ENCODE results near the gene PCSK4. TPM values are rescaled to one million over a fixed set of nuclear protein-coding genes. Genes with fewer than 3 reads are reported as not detected.

Gene PCSK4
- total and polyA plus RNA-seq, 9 of the 15 experiments (the other 6 are each of a cell fraction or from before 2014, with no cell fraction given), result 0.01 to 9.1 (median 2.1) TPM; not detected in 1

DNA sequence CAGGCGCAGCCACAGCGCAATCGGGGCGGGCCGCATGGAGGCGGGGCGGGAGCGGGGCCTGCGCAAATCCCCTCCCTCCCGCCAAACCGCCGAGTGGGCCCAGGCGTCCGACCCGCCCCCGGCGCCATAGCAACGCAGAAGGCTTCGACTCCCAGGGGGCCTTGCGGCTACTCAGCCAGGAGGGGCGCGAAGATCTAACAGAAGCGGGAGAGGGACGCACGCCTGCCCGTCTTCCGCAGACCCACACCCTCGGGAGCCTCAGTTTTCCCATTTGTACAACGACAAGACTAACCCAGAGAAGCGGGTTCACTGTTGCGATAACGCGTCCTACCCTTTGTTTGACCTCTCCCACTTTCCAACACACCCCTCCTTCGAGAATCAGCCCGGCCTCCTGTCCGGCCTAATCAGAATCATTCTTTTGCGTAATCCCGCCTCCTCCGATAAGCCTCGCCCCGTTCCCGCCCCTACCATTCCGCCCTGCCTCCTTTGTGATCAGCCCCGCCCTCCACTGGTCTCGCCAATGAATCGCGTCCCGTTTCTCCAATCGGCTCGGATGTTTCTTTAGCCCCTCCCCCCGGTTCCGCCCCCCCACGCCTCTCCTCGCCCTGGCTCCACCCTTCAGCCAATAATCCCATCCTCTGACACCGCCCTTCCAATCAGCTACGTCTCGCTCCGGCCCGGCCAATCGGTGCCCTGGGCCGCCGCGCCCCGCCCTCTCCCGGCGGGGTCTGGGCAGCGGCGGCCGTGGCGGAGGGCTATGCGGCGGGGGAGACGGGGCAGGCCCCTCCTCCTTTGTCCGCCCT lies at the start of gene PCSK4 (continued):
- TF ChIP-seq RBBP5 (IDR thresholded peaks at IDR 0.05; ENCODE audit: borderline replicate concordance, insufficient read depth, low read length, poor library complexity, severe bottlenecking) (no peak), C11orf30 (IDR thresholded peaks at IDR 0.05; ENCODE audit: low read depth) (no peak), MCM3 (IDR thresholded peaks at IDR 0.05) (no peak), YY1 (IDR thresholded peaks at IDR 0.05; ENCODE audit: borderline replicate concordance in 1 of 3, control insufficient read depth in 1 of 3, extremely low read depth in 1 of 3, insufficient read depth in 3 of 3, insufficient read length in 1 of 3, insufficient replicate concordance in 2 of 3, low read depth in 1 of 3, low read length in 2 of 3) (peak in 2 of 3 experiments; percentile 30 to 43), ELF4 (CRISPR knock-in tag; IDR thresholded peaks at IDR 0.05) (peak; percentile 47; the same call in 1 of the 2 replicates), MNT (conservative IDR thresholded peaks at IDR 0.05) (peak; percentile 76 to 89), TBP (optimal IDR thresholded peaks at IDR 0.05; ENCODE audit: low read depth, low read length) (peak; percentile 30), ELF1 (tag; IDR thresholded peaks at IDR 0.05) (no peak), ZNF212 (CRISPR knock-in tag; IDR thresholded peaks at IDR 0.05) (no peak), SMAD1 (IDR thresholded peaks at IDR 0.05; ENCODE audit: low read depth, low read length, partially characterized antibody) (no peak), IRF9 (tag; IDR thresholded peaks at IDR 0.05) (no peak), SP2 (IDR thresholded peaks at IDR 0.05; ENCODE audit: extremely low read depth, low read depth, low read length, poor library complexity, severe bottlenecking) (peak; percentile 44), SIN3A (IDR thresholded peaks at IDR 0.05; ENCODE audit: borderline replicate concordance in 2 of 2, control insufficient read depth in 1 of 2, low read depth in 2 of 2, low read length in 2 of 2) (peak; percentile 90 to 93; a peak in 3 of 4 replicates), POLR2AphosphoS5 (IDR thresholded peaks at IDR 0.05; ENCODE audit: control insufficient read depth, insufficient read depth, low read depth, low read length) (no peak), HOXB6 (CRISPR knock-in tag; IDR thresholded peaks at IDR 0.05; ENCODE audit: borderline replicate concordance) (no peak), OTX1 (CRISPR knock-in tag; IDR thresholded peaks at IDR 0.05) (no peak), FOS (IDR thresholded peaks at IDR 0.05; ENCODE audit: extremely low read depth, insufficient read length) (peak; percentile 86), PYGO2 (tag; IDR thresholded peaks at IDR 0.05) (no peak), NFATC3 (IDR thresholded peaks at IDR 0.05) (no peak), KDM2B (CRISPR knock-in tag; IDR thresholded peaks at IDR 0.05) (no peak), GTF2E2 (tag; IDR thresholded peaks at IDR 0.05) (no peak), SLC30A9 (CRISPR knock-in tag; IDR thresholded peaks at IDR 0.05) (no peak)
- TF ChIP-seq, protein P1, sequence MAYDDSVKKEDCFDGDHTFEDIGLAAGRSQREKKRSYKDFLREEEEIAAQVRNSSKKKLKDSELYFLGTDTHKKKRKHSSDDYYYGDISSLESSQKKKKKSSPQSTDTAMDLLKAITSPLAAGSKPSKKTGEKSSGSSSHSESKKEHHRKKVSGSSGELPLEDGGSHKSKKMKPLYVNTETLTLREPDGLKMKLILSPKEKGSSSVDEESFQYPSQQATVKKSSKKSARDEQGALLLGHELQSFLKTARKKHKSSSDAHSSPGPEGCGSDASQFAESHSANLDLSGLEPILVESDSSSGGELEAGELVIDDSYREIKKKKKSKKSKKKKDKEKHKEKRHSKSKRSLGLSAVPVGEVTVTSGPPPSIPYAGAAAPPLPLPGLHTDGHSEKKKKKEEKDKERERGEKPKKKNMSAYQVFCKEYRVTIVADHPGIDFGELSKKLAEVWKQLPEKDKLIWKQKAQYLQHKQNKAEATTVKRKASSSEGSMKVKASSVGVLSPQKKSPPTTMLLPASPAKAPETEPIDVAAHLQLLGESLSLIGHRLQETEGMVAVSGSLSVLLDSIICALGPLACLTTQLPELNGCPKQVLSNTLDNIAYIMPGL (CRISPR knock-in tag; IDR thresholded peaks at IDR 0.05), result no peak
